Sigmoid colon (tissue), 7 donors: Measurements from ENCODE around the gene ARHGEF1. TPM values are rescaled to one million over a fixed set of nuclear protein-coding genes. Genes with fewer than 3 reads are reported as not detected.
"Not testable (repeated sequence)": the region's sequence is repeated elsewhere in the genome, so short reads cannot be mapped to it uniquely, and the experiment has no call there.

Experiments
- DNase-seq: peaks from one replicate; pipeline ENCODE4 v3.0.0-alpha.2; 2019
- H3K27ac ChIP-seq, 4 donors: fragments of 200-600 bp; sonication (generic); one replicate each; pipeline ENCODE4 v1.5.1; 2016 to 2019; ENCODE audit warnings: mild to moderate bottlenecking in 1 of 4
- H3K27me3 ChIP-seq, 3 donors: fragments of 200-600 bp; sonication (generic); one replicate each; pipeline ENCODE4 v1.5.1; 2019; ENCODE audit warnings: mild to moderate bottlenecking in 1 of 3
- H3K36me3 ChIP-seq, 4 donors: fragments of 200-600 bp; sonication (generic); one replicate each; pipeline ENCODE4 v1.5.1; 2016 to 2019
- H3K4me1 ChIP-seq, 4 donors: fragments of 200-600 bp; sonication (generic); one replicate each; pipeline ENCODE4 v1.5.1; 2017 to 2019
- H3K4me3 ChIP-seq, 4 donors: fragments of 200-600 bp; sonication (generic); one replicate each; pipeline ENCODE4 v1.5.1; 2017 to 2019; ENCODE audit warnings: mild to moderate bottlenecking in 2 of 4, moderate library complexity in 1 of 4
- H3K9me3 ChIP-seq, 4 donors: fragments of 200-600 bp in 3 of 4; sonication (generic) in 3 of 4; one replicate each; pipeline versions ENCODE4 v1.5.1 to v1.6.1; 2013 to 2019
- EP300 ChIP-seq, 4 donors: sonication (generic); formaldehyde crosslinking; IDR thresholded peaks; one replicate each; pipeline ENCODE4 v1.6.1; 2017; ENCODE audit warnings: antibody characterized with exemption in 4 of 4
- POLR2A ChIP-seq, 2 donors: fragments of 450-650 bp; IDR thresholded peaks; one replicate each; pipeline ENCODE4 v1.6.1; 2016; ENCODE audit warnings: antibody characterized with exemption in 2 of 2, mild to moderate bottlenecking in 2 of 2, moderate library complexity in 2 of 2
- POLR2AphosphoS5 ChIP-seq, 4 donors: sonication (generic); formaldehyde crosslinking; IDR thresholded peaks; one replicate each; pipeline ENCODE4 v1.6.1; 2017; ENCODE audit warnings: antibody characterized with exemption in 4 of 4
- WGBS, 2 donors: extraction: QIAGEN DNeasy Blood & Tissue Kit; methylation state at CpG; one replicate each; pipeline ENCODE4 v1.1.7; 2013; 5-methylcytosine and 5-hydroxymethylcytosine counted together
- intact Hi-C: fragments of 100-400 bp; cut with DNase I; formaldehyde crosslinking; loops from one replicate; pipeline ENCODE4 v1.15.1; 2023
- polyA plus RNA-seq, 3 donors: library from polyadenylated mRNA; stranded (reverse); fragments of 200-250 nt; gene quantifications; one replicate each; pipeline ENCODE4 v1.2.3, GENCODE V29; 2013
- total RNA-seq, 4 donors: library from RNA; depleted of rRNA; stranded (reverse); fragments of >200 nt; gene quantifications; one replicate each; pipeline ENCODE4 v1.1.0, GENCODE V29; 2016
- TF ChIP-seq, protein P1 (sequence below), 4 experiments: fragments of 450-650 bp in 3 of 4; fragments of 200-600 bp in 1 of 4; IDR thresholded peaks; one replicate each; pipeline ENCODE4 v1.5.1; 2016 to 2019; ENCODE audit warnings: antibody characterized with exemption in 4 of 4, mild to moderate bottlenecking in 3 of 4, moderate library complexity in 2 of 4
- donor health status: healthy with polysubstance abuse.
- donor health status: Bipolar disorder and iron deficiency.
- donor health status: healthy.

ARHGEF1 gene
- total and polyA plus RNA-seq, 7 donors: 30.5 to 151 (median 36.7) TPM

DNA sequence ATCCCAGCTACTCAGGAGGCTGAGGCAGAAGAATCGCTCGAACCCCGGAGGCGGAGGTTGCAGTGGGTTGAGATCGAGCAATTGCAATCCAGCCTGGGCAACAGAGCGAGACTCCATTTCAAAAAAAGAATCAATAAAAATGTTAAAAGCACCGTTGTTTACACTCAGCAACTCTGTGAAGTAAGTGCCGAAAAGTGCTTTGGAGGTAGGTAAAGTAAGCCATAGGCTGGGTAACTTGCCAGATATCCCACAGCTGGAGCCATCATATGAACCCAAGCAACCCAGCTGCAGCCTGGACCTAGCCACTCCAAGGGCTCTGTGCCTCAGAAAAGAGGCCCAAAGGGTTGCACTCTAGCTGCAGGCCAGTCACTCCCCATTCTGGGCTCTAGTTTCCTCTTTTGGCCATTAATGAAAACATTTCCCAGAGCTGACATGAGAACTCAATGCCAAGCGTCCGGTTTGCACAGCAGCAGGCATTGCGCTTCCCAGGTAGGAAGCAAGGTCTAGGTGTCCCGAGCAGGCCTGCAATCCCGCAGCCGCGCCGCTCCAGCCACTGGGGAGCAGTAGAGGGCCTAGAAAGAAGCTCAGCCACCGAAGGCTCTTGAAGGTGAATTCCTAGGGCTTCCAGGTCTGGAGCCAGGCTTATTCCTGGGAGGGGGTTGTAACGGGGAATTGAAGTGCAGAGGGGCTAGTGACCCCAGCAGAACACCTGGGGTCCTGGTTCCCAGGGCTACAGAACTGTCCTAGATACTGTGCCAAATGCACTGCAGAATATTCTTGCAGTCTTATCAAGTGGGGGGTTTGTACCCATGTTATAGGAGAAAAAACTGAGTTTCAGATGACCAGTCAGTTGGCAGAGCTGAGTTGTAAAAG lies 10.0 kb upstream of the ARHGEF1 start:
- Histone ChIP-seq H3K36me3 (peaks cover 11 to 42% (median 27%) of the 10 kb centered on the region in 4 donors), H3K4me1 (no peaks in the 10 kb centered on the region), H3K4me3 (no peak overlapping the region), H3K9me3 (no peaks in the 10 kb centered on the region), H3K27ac (no peak overlapping the region), H3K27me3 (no peaks in the 10 kb centered on the region)
- intact Hi-C loops: no loop called here
- DNase-seq: peak; percentile 65
- WGBS, 2 donors: 37 to 47% methylated on average over 18 of the region's 18 CpGs
- TF ChIP-seq POLR2AphosphoS5 (IDR thresholded peaks at IDR 0.05) (peak in 2 of 4 donors; percentile 38), POLR2A (IDR thresholded peaks at IDR 0.05) (no peak), EP300 (IDR thresholded peaks at IDR 0.05) (no peak)
- TF ChIP-seq, protein P1, sequence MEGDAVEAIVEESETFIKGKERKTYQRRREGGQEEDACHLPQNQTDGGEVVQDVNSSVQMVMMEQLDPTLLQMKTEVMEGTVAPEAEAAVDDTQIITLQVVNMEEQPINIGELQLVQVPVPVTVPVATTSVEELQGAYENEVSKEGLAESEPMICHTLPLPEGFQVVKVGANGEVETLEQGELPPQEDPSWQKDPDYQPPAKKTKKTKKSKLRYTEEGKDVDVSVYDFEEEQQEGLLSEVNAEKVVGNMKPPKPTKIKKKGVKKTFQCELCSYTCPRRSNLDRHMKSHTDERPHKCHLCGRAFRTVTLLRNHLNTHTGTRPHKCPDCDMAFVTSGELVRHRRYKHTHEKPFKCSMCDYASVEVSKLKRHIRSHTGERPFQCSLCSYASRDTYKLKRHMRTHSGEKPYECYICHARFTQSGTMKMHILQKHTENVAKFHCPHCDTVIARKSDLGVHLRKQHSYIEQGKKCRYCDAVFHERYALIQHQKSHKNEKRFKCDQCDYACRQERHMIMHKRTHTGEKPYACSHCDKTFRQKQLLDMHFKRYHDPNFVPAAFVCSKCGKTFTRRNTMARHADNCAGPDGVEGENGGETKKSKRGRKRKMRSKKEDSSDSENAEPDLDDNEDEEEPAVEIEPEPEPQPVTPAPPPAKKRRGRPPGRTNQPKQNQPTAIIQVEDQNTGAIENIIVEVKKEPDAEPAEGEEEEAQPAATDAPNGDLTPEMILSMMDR (IDR thresholded peaks at IDR 0.05): peak in 2 of 4 experiments; percentile 32 to 42

DNA sequence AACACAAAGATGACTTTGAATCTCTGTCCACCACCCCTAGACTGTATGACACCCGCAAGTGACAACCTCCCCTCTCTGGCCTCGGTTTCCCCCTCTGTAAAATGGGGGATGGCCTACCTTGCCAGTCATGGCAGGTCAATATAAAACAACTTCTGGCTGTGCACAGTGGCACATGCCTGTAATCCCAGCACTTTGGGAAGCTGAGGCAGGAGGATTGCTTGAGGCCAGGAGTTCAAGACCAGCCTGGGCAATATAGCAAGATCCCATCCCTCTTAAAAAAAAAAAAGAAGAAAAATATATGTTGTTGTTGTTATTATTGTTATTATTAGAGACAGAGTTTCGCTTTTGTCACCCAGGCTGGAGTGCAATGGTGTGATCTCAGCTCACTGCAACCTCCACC lies 7.0 kb upstream of the ARHGEF1 start:
- H3K9me3 ChIP-seq, H3K4me1 ChIP-seq, intact Hi-C loops, DNase-seq, H3K27ac ChIP-seq, H3K27me3 ChIP-seq, H3K4me3 ChIP-seq: not testable (repeated sequence)
- 65 to 70% methylated on average over 3 of the region's 3 CpGs for WGBS, 2 donors
- H3K36me3 ChIP-seq: peaks cover 3 to 12% (median 11%) of the 10 kb centered on the region in 4 donors

DNA sequence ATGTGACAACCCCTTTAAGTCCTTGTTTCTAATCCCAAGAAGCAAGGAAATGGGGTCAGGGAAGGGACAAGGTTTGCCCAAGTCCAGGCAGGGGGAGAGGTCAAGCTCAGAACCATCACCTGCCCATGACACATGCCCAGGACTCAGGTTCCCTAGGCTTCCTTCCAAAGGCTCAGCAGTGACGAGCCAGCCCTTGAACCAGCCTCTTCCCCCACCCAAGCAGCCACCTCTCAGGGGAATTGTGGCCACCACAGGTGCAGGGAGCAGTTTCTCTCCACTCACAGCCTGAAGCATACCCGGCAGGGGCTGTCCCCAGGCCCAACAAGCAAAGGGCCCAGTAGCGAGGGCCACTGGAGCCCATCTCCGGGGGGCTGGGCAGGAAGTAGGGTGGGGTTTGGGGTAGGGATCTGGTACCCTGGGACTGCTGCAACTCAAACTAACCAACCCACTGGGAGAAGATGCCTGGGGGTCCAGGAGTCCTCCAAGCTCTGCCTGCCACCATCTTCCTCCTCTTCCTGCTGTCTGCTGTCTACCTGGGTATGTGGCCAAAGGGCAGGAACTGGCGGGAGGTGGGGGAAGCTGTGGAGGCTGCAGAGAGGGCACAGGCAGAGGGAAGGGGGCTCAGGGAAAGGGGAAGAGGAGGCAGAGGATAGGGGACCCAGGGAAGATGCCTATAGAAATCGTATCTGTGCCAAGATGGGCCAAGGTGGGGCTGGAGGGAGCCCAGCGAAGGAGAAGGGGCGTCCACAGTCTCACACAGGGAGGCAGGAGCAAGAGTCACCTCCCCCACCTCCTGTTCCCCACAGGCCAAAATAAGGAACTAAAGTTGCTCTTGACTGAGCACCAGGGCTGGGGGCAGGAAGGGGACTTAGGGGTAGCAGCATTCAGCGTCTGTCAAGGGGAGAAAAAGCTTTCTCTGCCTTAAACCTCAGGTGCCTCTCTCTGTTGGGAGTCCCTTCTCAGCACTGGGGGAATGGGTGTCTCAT lies 5.8 kb upstream of the ARHGEF1 start, which contains the start of gene CD79A:
TSS of gene CD79A (plus strand) at position 433 of the 986 bp plus-strand sequence. CDS start at position 459, 26 bp downstream.
- Histone ChIP-seq H3K36me3 (peaks cover 0 to under 1% (median under 1%) of the 10 kb centered on the region in 4 donors), H3K27me3 (no peaks in the 10 kb centered on the region), H3K27ac (no peak within 1 kb of the TSS), H3K4me3 (no peak within 1 kb of the TSS), H3K9me3 (no peaks in the 10 kb centered on the region), H3K4me1 (no peaks in the 10 kb centered on the region)
- intact Hi-C loops: no loop called here
- TF ChIP-seq, protein P1 (IDR thresholded peaks at IDR 0.05): no peak
- no peak for TF ChIP-seq POLR2A (IDR thresholded peaks at IDR 0.05)
- TF ChIP-seq POLR2AphosphoS5 (IDR thresholded peaks at IDR 0.05): no peak
- no peak for TF ChIP-seq EP300 (IDR thresholded peaks at IDR 0.05)
- WGBS, 2 donors: 44 to 82% methylated on average over 9 of the region's 9 CpGs
- DNase-seq: no peak

DNA sequence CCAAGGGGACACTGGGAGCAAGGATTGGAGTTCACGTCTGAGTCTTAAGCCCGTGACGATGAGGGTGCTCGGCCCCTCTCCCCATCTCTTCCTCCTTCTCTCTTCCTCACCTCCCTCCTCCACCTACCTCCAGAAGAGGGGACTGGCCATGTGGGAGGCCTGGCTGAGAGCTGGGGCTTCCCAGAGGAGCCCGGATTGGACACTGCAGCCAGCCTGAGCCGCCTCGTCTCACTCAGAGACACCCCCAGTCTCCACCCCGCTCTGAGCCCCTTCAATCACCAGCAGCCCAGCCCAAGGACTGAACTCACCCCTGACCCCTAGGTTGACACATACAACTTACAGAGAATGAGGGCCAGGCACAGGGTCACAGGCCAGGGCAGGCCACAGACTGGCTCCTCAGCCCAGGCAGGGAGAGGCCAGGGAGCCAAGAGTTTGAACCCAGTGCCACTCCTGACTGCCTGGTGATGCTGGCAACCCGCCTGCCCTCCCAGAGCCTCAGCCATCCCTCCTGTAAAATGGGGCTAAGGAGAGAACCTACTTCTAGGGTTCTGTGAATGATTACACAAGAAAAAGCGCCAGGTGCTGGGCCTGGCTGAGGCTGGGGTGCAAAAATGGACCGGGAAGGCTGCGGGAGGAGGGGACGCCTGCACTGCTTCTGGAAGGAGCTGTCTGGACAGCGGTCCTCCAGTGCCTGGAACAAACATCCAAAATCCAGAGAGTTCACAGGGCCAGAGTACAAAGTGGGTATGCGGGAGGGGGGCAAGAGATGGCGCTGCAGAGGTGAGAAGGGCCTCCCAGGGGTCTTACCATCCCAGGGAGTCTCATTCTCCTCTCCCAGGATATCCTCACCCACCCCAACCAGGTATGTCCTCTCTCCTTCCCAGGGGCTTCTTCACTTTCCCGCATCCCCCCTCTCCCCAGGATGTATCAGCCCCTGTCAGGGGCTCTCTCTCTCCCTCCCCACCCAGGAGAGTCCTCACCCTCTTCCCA lies 4.8 kb upstream of the ARHGEF1 start:
- TF ChIP-seq POLR2AphosphoS5 (IDR thresholded peaks at IDR 0.05) (no peak), POLR2A (IDR thresholded peaks at IDR 0.05) (no peak)
- H3K27me3 ChIP-seq: no peaks in the 10 kb centered on the region
- peaks cover 0 to 5% (median 0%) of the 10 kb centered on the region in 4 donors for H3K4me1 ChIP-seq
- no peaks in the 10 kb centered on the region for H3K36me3 ChIP-seq
- intact Hi-C loops: no loop called here
- H3K27ac ChIP-seq: no peak overlapping the region
- no peak for DNase-seq
- no peak overlapping the region for H3K4me3 ChIP-seq
- no peaks in the 10 kb centered on the region for H3K9me3 ChIP-seq
- 67 to 84% methylated on average over 17 of the region's 17 CpGs for WGBS, 2 donors

DNA sequence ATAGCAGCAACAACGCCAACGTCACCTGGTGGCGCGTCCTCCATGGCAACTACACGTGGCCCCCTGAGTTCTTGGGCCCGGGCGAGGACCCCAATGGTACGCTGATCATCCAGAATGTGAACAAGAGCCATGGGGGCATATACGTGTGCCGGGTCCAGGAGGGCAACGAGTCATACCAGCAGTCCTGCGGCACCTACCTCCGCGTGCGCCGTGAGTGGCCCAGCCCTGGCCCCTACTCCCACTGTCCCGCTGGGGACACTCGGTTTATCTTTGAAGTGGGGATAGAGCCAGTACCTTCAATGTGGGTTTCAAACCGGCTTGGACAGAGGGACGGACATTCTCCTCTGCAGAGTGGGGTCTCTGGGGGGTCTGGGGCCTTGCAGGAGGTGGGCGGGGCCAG lies 3.9 kb upstream of the ARHGEF1 start:
- Histone ChIP-seq H3K36me3 (no peaks in the 10 kb centered on the region), H3K4me3 (no peak overlapping the region), H3K4me1 (peaks cover 0 to 12% (median 3%) of the 10 kb centered on the region in 4 donors), H3K9me3 (no peaks in the 10 kb centered on the region), H3K27ac (no peak overlapping the region), H3K27me3 (no peaks in the 10 kb centered on the region)
- TF ChIP-seq POLR2A (IDR thresholded peaks at IDR 0.05): no peak
- TF ChIP-seq, protein P1 (IDR thresholded peaks at IDR 0.05): no peak
- 89 to 91% methylated on average over 21 of the region's 21 CpGs for WGBS, 2 donors
- DNase-seq: no peak
- intact Hi-C loops: no loop called here
